Fibroblast of pulmonary artery (primary cell): ENCODE data around the gene TXNDC8.
A peak's percentile ranks its signal among the peaks of the same experiment; 100 is the strongest.

Experiments
- DNase-seq: peaks from one replicate; pipeline ENCODE4 v3.0.0-alpha.2; 2010; ENCODE audit warnings: low read depth
- H3K4me3 ChIP-seq: replicated peaks from 2 replicates; pipeline ENCODE4 v1.5.1; 2011; ENCODE audit warnings: low read depth, mild to moderate bottlenecking, control low read depth, low read length, moderate library complexity
- TF ChIP-seq, protein P1 (sequence below): IDR thresholded peaks from 2 replicates; pipeline ENCODE4 v1.5.1; 2011; ENCODE audit warnings: mild to moderate bottlenecking, control low read depth, low read length, inconsistent platforms; ENCODE audit errors: missing control alignments

Gene TXNDC8

GRCh38 chr9:110256380-110257096 lies 81.1 kb downstream of the TXNDC8 start, which contains the start of gene TXN:
Gene TXN, minus strand, starts transcription at chr9:110256507. Its CDS starts 72 bp downstream, at chr9:110256435.
- DNase-seq: peak; percentile 91
- peak within 1 kb of the TSS; percentile 81 for H3K4me3 ChIP-seq

DNA sequence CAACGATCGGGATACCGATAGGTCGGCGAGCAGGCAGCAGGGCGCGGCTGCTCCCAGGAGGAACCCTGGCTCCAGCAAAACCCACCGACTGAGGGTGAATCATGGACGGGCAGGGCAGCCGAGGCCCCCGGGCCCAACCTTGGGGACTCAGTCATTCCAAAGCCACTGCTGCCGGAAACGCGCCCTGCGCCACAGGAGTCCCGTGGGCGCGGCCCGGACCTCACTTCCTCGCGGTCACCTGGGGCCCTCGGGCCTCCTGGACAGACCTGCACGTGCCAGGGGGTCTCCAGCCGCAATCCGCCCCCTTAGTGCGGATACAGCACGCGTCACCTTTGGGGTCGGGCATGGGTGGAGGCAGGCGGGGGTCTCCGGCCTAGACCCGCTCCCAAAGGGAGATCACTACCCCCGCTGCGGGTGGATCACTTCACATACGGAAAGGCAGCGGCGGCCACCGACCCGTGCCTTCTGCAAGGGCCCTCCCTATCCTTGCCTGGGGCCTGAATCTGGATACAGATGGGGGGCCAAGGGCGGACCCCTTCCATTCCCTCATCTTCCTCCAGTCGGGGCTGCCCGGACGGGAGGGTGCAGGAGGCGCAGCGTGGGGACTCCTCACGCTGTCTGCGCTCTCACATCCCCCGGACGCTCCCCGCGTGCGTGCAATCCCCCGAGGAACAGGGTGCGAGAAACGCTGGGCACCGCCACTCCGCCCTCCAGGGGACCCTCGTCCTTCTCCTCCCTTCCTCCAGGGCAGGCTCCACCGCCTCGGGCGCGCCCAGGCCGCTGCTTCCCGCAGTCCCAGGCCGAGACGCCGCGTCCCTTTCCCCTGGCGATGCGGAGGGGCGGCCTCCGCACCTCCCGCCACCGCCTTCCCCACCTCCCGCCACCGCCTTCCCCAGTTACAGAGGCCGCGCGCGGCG lies 81.9 kb downstream of the TXNDC8 start:
- TF ChIP-seq, protein P1, sequence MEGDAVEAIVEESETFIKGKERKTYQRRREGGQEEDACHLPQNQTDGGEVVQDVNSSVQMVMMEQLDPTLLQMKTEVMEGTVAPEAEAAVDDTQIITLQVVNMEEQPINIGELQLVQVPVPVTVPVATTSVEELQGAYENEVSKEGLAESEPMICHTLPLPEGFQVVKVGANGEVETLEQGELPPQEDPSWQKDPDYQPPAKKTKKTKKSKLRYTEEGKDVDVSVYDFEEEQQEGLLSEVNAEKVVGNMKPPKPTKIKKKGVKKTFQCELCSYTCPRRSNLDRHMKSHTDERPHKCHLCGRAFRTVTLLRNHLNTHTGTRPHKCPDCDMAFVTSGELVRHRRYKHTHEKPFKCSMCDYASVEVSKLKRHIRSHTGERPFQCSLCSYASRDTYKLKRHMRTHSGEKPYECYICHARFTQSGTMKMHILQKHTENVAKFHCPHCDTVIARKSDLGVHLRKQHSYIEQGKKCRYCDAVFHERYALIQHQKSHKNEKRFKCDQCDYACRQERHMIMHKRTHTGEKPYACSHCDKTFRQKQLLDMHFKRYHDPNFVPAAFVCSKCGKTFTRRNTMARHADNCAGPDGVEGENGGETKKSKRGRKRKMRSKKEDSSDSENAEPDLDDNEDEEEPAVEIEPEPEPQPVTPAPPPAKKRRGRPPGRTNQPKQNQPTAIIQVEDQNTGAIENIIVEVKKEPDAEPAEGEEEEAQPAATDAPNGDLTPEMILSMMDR: no peak
- DNase-seq: no peak
- peak overlapping the region; percentile 81 for H3K4me3 ChIP-seq

More at GRCh38 chr9:110256380-110257096, 81.1 kb downstream of the TXNDC8 start, which contains the start of gene TXN:
- TF ChIP-seq, protein P1: no peak

GRCh38 chr9:110255034-110255462 lies 82.6 kb downstream of the TXNDC8 start:
- TF ChIP-seq, protein P1: no peak
- peak overlapping the region; percentile 81 for H3K4me3 ChIP-seq
- peak; percentile 48 for DNase-seq

DNA sequence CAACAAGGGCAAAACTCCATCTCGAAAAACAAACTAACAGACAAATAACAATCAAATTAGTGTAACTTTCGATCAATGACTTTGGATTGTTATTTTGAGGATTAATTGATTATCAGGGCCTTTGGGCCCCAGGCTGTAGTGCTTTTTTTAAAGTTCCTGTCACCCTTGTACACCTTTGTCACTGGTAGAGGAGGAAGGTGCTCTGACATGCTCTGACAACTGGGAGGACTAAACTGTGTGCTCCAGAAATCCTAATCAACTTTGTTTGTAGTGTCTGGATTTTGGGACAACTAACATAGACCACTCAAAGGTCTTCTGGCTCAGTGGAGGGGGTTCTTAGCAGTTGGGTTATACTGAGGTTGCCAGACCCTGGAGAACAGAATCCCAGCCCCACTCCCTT lies 83.2 kb downstream of the TXNDC8 start:
- TF ChIP-seq, protein P1: no peak
- DNase-seq: no peak
- H3K4me3 ChIP-seq: peak overlapping the region; percentile 81
